NCI-H2171 treated with DMSO at 0.1 percent for 48 hours (cell line): ENCODE measurements around the gene GPC5.

Source experiments
- DNase-seq: peaks from one replicate; lab custom pipeline; 2025; lab: John Stamatoyannopoulos, UW

GPC5 gene

DNA sequence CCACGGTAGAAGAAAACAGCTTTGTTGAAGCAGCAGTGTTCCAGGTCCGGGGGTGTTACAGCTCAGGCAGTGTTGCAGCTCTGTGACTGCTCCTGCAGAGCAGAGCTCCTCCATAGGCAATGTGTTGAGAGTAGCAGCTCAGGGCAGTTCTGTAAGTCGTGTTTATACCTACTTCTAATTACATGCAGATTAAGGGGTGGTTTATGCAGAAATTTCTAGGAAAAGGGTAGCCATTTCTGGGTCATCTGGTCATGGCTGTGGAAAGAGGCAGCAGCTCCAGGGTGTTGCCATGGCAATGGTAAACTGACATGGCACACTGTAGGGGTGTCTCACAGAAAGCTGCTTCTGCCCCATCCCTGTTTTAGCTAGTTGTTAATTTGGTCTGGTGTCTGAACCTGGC, 316.4 kb downstream of the GPC5 start:
- no peak for DNase-seq

DNA sequence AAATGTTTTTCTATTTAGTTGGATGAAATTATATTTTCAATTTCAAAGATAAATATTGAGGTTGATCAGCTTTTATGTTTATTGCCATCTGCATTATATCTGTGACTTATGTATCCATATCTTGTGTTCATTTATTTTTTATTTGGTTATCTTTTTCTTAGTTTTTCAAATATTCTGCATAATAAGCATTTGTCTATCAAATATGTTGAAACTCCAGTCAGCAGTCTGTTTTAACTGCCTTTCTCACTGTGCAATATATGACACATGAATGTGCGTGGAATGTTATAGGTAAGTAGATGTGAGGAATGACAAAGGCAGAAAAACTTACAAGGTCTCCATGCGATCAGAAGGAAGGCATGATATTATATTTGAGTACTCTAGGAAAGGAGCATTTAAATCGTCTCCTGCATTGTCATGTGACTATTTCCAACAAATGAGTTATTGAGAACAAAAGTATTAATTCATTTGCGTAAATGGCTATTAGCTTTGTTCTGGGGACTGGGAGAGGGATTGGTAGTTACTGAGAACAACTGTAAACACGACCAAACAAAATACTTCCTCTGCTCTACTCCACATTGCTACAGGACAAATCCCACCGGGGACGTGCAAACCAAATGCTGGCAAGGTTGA, 318.1 kb downstream of the GPC5 start:
- no peak for DNase-seq

- DNase-seq = peak; percentile 9
Observed at GRCh38 chr13:91719033-91719432, 320.6 kb downstream of the GPC5 start.

DNA sequence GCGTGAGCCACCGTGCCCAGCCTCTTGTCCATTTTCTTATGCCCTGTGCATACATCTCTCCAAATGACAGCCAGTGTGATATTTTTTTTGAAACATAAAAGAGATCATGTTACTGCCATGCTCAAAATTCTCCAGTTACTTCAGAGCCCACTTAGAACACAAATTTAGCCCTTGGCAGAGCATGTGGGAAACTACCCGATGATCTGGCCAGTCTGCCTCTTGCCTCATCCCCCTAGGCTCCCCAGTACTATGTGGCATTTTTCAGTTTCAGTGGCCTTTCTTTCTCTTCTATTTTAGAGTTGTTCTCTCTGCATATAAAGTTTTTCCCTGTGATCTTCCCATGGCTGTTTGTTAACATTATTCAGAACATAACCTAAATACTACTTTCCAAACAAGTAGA, 323.0 kb downstream of the GPC5 start:
- DNase-seq = peak; percentile 50

DNA sequence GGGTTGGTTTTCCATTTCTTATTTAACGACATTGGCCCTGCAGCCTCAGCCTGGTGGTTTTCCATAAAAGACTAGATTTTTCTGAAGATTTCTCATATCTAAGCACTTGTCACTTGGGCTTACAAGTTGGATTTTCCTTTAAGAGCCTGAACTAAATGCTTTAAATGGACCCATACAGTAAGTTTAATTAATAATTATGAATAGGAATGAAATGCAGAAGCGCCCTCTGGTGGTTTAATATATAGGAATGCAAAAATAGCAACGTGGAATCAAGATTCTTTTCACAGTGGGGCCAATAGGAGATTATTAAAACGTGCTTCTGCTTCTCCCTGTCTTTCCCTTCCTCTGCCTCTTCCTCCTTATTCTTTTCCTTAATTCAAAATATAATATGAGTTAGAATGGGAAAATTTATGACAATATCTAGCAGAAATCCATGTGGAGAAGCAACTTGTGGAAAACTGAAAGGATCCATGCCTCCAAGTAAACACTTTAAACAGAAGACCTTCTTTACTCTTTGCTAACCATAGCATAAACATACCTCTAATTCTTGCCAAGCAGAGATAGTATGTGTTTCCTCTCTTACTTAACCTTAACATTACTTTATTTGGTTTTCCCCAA, 324.0 kb downstream of the GPC5 start:
- DNase-seq = peak; percentile 53

GRCh38 chr13:91724591-91724990, 326.2 kb downstream of the GPC5 start:
- no peak for DNase-seq

GRCh38 chr13:91725646-91726045, 327.2 kb downstream of the GPC5 start:
- DNase-seq = no peak

GRCh38 chr13:91726671-91727070, 328.2 kb downstream of the GPC5 start:
- DNase-seq = no peak

DNA sequence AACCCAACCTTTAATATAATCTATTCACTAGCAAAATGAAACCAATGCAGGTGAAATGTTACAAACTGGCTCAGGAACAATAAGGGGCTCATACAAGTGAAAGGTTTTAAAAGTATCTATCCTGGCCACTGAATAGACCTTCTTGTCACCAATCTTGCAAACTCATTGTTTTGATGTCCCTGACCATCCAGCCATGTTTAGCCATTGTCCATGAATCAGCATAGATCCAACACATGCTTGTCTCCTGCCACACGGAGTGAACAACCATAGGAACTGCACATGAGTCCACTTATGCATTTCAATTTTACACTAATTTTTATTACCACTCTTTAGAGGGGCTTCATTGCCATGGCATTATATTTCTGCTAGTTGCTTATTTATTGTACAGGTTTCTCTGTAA, 331.4 kb downstream of the GPC5 start:
- DNase-seq = no peak

GRCh38 chr13:91739751-91740150, 341.3 kb downstream of the GPC5 start:
- DNase-seq = no peak

DNA sequence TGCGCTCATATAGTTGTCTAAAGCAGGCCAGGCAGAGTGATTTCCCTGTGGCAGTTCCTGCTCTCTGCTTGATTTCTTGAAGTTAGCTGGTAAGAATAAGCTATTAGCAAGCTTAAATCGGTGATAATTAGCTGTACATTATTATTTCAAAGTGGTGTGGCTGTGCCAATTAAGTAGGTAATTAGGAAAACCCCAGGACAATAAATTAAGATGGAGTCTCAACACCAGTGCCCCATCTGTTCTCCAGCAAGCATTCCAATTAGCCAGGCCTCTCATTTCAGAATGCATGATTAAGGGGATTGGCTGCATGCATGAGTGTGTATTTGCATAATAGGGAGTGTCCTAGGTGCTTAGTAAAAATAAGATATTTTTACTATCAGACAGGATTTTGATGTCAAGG, 342.3 kb downstream of the GPC5 start:
- peak; percentile 58 for DNase-seq

DNA sequence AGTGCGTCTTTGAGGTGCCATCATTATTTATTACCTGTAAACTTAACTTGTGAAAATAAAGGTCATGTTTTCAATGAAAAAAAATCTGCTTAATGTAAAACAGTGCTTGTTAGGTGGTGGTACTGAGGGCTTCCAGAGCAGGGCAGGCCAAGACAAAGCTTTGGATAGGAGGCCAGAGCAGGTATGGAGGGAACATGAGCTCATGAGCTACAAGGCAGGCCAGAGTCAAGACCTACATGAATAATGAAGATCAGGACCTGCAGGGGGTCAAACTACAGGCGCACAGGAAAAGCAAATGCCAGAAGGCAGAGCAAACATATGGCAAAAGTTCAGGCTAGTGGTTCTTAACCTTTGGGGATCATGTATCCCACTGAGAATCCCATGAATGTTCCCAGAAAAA, 343.5 kb downstream of the GPC5 start:
- DNase-seq = peak; percentile 47

GRCh38 chr13:91744284-91744683, 345.9 kb downstream of the GPC5 start:
- DNase-seq = no peak

DNA sequence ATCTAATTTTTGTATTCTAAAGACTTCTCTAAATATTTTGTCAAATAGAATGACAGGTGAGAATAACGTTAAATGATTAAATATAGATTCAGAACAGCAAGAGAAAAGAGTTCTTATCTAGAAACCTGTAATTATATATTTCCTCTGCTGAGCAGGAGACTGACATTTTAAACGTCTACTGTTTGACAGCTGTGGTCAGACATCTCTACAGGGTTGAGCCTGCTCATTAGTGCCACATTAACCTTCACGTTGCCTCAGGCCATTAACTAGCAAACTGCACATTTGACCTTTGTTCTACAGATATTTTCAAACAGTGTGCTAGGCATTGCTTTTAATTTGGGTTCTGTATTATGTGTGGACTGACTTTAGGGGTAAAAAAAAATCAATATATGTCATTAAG, 347.5 kb downstream of the GPC5 start:
- no peak for DNase-seq

DNA sequence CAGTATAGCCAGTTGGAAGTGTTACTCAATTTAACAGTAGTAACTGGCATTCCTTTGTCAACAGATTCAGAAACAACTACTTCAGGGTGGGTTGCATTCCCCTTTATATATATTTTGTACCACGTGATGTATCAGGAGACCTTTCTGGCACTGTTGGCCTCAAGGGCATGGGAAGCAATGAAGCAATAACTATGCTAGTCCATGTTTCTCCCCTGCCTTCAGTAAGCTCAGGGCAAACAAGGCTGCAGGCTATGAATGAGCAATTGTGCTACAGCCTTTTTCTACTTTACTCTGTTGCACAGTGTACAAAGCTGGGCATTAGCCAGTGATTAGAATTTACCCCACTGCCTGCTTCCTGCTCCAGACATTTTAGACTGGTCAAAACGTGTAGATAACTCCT, 348.8 kb downstream of the GPC5 start:
- DNase-seq = no peak

DNA sequence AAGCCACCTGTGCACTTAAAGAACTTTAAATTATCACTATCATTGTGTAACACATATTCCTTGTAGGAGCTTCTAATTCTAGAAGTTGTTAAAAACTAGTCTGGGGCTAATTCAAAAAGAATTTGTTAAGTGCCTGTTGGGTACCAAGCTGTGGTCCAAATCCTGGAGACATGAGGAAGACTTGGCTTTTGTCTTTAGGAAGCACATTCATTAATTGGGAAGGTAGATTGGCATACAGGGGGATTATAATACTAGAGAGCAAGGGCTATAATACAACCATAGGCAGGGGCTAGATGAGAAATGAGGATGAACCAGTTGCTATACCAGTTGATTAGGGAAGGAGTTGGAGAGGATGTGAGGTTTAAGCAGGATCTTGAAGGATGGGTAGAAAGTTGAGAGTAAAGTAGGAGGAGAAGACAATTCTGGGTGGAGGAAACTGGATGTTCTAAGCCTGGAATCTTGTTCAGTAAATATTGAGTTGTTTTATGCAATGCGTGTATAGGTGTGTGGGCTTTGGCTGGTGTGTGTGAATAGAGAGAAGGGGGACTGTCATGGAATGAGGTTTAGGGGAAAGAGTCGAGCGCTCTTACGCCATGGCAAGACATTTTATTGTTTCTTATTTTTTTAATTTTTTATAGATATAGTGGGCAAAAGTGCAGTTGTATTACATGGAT, 350.1 kb downstream of the GPC5 start:
- no peak for DNase-seq

GRCh38 chr13:91758724-91759123, 360.3 kb downstream of the GPC5 start:
- no peak for DNase-seq

DNA sequence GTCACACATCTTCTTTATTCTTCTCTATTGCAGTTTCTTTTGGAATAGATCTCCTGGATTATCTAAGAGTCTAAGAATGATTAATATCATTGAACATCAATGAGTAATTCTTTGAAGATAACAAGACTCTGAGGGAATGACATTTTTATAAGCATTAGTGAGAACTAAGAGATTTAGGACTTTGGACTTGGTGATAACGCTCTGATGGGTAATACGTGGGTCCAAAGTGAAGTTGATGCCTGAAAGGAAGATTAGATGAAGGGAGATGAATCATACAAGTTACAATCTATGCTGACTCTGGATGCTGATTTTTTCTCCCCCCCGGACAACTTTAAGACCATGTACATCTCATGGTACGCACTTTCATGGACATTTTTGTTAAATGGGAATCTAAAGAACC, 364.5 kb downstream of the GPC5 start:
- DNase-seq = no peak

DNA sequence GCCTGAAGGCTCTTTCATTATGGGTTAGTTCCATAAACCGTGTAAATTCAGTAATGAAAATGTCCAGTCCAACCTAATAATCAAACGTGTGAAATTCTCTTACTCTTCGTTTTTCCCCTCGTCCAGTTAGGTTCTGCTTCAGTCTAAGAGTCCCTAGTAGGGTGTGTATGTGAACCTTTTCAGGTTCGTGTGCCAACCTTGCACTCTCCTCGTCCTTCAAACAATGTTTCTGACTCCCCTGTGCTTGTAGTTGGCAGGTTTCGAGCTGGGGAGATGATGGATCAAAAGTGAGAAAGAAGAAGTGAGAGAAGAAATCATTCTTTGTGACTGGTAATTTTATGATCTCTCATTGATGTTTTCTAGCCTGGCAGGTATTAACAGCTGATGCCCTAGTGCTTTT, 366.1 kb downstream of the GPC5 start:
- no peak for DNase-seq

GRCh38 chr13:91767651-91768050, 369.2 kb downstream of the GPC5 start:
- peak; percentile 75 for DNase-seq

GRCh38 chr13:91768746-91769145, 370.3 kb downstream of the GPC5 start:
- no peak for DNase-seq

- no peak for DNase-seq
Observed at GRCh38 chr13:91771229-91771628, 372.8 kb downstream of the GPC5 start.

DNA sequence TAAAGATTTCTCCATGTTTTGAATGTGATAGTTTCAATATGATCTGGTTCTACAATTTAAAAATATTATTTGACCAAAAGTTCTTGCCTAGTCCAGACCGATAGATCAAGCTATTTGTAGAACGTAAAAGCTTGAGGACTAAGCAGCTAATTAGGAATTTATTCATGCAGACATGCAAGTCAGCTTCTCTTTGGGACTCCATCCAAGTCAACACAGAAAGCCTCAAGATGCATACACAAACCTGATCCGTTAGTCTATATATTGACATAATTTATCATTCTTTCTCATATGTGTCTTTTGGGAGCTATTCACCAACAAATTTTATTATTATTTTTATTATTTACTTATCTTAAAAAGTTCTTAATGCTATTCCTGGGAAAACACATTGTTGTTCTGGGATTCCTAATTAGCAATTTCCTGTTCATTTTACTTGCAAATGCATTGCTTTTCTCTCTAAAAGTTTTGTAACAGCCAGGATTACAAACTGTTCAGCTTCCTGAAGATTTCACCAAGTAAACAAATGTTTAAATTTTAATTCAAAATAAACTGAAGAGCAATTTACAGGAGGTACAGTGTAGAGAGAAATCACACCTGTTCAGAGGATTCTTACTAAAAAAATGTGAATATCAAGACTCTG, 375.3 kb downstream of the GPC5 start:
- DNase-seq = no peak
